HEK293 (cell line): ENCODE data around the gene MOB1A.

Source experiments
- CTCF ChIA-PET: fragments of 350-600 bp; formaldehyde crosslinking; extraction: SDS; loops from one replicate; lab custom pipeline; 2021; ENCODE audit warnings: antibody characterized with exemption; lab: Yijun Ruan, JAX
- POLR2A ChIA-PET: fragments of 300-600 bp; formaldehyde crosslinking; extraction: SDS; loops from one replicate; lab custom pipeline; 2020; ENCODE audit warnings: antibody characterized with exemption, inconsistent platforms; lab: Yijun Ruan, JAX
- H3K27ac ChIP-seq: fragments of 200-500 bp; sonication (Bioruptor generic); 2 replicates; pipeline ENCODE4 v1.5.1; 2014; ENCODE audit warnings: low read depth, low read length, control low read depth, inconsistent platforms; ENCODE audit errors: extremely low read depth
- H3K36me3 ChIP-seq, 2 experiments: fragments of 200-500 bp in 1 of 2; sonication (Bioruptor generic) in 1 of 2; 1 replicate in 1 of 2; 2 replicates in 1 of 2; pipeline ENCODE4 v1.5.1; 2014 to 2017; ENCODE audit warnings: inconsistent platforms in 2 of 2, low read length in 2 of 2; ENCODE audit not compliant: control insufficient read depth in 2 of 2, insufficient read depth in 1 of 2
- H3K4me1 ChIP-seq: fragments of 200-500 bp; sonication (Bioruptor generic); 2 replicates; pipeline ENCODE4 v1.5.1; 2014; ENCODE audit warnings: mild to moderate bottlenecking, low read length, inconsistent platforms; ENCODE audit not compliant: control insufficient read depth, insufficient read depth
- H3K4me3 ChIP-seq: 2 replicates; pipeline ENCODE4 v1.5.1; 2011; ENCODE audit warnings: low read depth, mild to moderate bottlenecking, control low read depth, low read length, moderate library complexity
- H3K9me3 ChIP-seq: fragments of 200-500 bp; sonication (Bioruptor generic); 2 replicates; pipeline ENCODE4 v1.5.1; 2014; ENCODE audit warnings: low read depth, low read length, inconsistent platforms; ENCODE audit not compliant: control insufficient read depth, insufficient read depth
- ATF2 ChIP-seq: fragments of 450-650 bp; formaldehyde crosslinking; IDR thresholded peaks from 2 replicates; pipeline ENCODE4 v1.5.1; 2016; ENCODE audit warnings: missing biosample characterization, missing genetic modification characterization, low read depth
- KLF16 ChIP-seq: fragments of 450-650 bp; formaldehyde crosslinking; IDR thresholded peaks from 2 replicates; pipeline ENCODE4 v1.5.1; 2017; ENCODE audit warnings: missing biosample characterization, missing genetic modification characterization
- OSR2 ChIP-seq: fragments of 450-650 bp; formaldehyde crosslinking; IDR thresholded peaks from 2 replicates; pipeline ENCODE4 v1.5.1; 2016; ENCODE audit warnings: missing biosample characterization, missing genetic modification characterization
- OVOL3 ChIP-seq: fragments of 450-650 bp; formaldehyde crosslinking; IDR thresholded peaks from 2 replicates; pipeline ENCODE4 v1.5.1; 2016; ENCODE audit warnings: missing biosample characterization, missing genetic modification characterization
- PRDM4 ChIP-seq: fragments of 450-650 bp; formaldehyde crosslinking; IDR thresholded peaks from 2 replicates; pipeline ENCODE4 v1.5.1; 2017; ENCODE audit warnings: missing biosample characterization, missing genetic modification characterization
- REPIN1 ChIP-seq: fragments of 450-650 bp; formaldehyde crosslinking; IDR thresholded peaks from 2 replicates; pipeline ENCODE4 v1.5.1; 2017; ENCODE audit warnings: missing biosample characterization, missing genetic modification characterization, low read depth
- REST ChIP-seq: fragments of 450-650 bp; formaldehyde crosslinking; IDR thresholded peaks from 2 replicates; pipeline ENCODE4 v1.5.1; 2016; ENCODE audit warnings: missing biosample characterization, missing genetic modification characterization
- SP3 ChIP-seq: fragments of 450-650 bp; formaldehyde crosslinking; IDR thresholded peaks from 2 replicates; pipeline ENCODE4 v1.5.1; 2016; ENCODE audit warnings: missing biosample characterization, missing genetic modification characterization
- ZBTB17 ChIP-seq: fragments of 450-650 bp; formaldehyde crosslinking; IDR thresholded peaks from 2 replicates; pipeline ENCODE4 v1.5.1; 2016; ENCODE audit warnings: missing biosample characterization, missing genetic modification characterization
- ZBTB20 ChIP-seq: fragments of 450-650 bp; formaldehyde crosslinking; IDR thresholded peaks from 2 replicates; pipeline ENCODE4 v1.5.1; 2016; ENCODE audit warnings: missing biosample characterization, missing genetic modification characterization
- ZFP3 ChIP-seq: fragments of 450-650 bp; formaldehyde crosslinking; IDR thresholded peaks from 2 replicates; pipeline ENCODE4 v1.5.1; 2016; ENCODE audit warnings: low read depth, missing biosample characterization, missing genetic modification characterization
- ZNF19 ChIP-seq: fragments of 450-650 bp; formaldehyde crosslinking; IDR thresholded peaks from 2 replicates; pipeline ENCODE4; 2016; ENCODE audit warnings: missing biosample characterization, missing genetic modification characterization, low read depth
- ZNF248 ChIP-seq: fragments of 450-650 bp; formaldehyde crosslinking; IDR thresholded peaks from 2 replicates; pipeline ENCODE4 v1.5.1; 2017; ENCODE audit warnings: missing biosample characterization, missing genetic modification characterization
- ZNF391 ChIP-seq: fragments of 450-650 bp; formaldehyde crosslinking; IDR thresholded peaks from 2 replicates; pipeline ENCODE4 v1.5.1; 2016; ENCODE audit warnings: low read depth, missing biosample characterization, missing genetic modification characterization, borderline replicate concordance
- ZNF473 ChIP-seq: fragments of 450-650 bp; formaldehyde crosslinking; IDR thresholded peaks from 2 replicates; pipeline ENCODE4 v1.5.1; 2017; ENCODE audit warnings: missing biosample characterization, missing genetic modification characterization
- ZNF510 ChIP-seq: fragments of 450-650 bp; formaldehyde crosslinking; IDR thresholded peaks from 2 replicates; pipeline ENCODE4 v1.5.1; 2018; ENCODE audit warnings: mild to moderate bottlenecking, missing genetic modification characterization, missing biosample characterization; ENCODE audit not compliant: insufficient replicate concordance
- ZNF513 ChIP-seq: fragments of 450-650 bp; IDR thresholded peaks from 2 replicates; pipeline ENCODE4 v1.5.1; 2018; ENCODE audit warnings: missing biosample characterization, missing genetic modification characterization
- ZNF560 ChIP-seq: fragments of 450-650 bp; formaldehyde crosslinking; IDR thresholded peaks from 2 replicates; pipeline ENCODE4 v1.5.1; 2017; ENCODE audit warnings: missing biosample characterization, missing genetic modification characterization, borderline replicate concordance
- ZNF585B ChIP-seq: fragments of 450-650 bp; formaldehyde crosslinking; IDR thresholded peaks from 2 replicates; pipeline ENCODE4 v1.5.1; 2016; ENCODE audit warnings: missing biosample characterization, missing genetic modification characterization
- ZNF626 ChIP-seq: fragments of 450-650 bp; sonication (Bioruptor Pico); formaldehyde crosslinking; IDR thresholded peaks from 2 replicates; pipeline ENCODE4 v1.5.1; 2018; ENCODE audit warnings: missing biosample characterization, missing genetic modification characterization, inconsistent platforms
- ZNF664 ChIP-seq: fragments of 450-650 bp; formaldehyde crosslinking; IDR thresholded peaks from 2 replicates; pipeline ENCODE4 v1.5.1; 2016; ENCODE audit warnings: missing biosample characterization, missing genetic modification characterization
- ZNF677 ChIP-seq: fragments of 450-650 bp; IDR thresholded peaks from 2 replicates; pipeline ENCODE4 v1.5.0; 2018; ENCODE audit warnings: missing biosample characterization, mild to moderate bottlenecking, missing genetic modification characterization, moderate library complexity
- ZNF701 ChIP-seq: fragments of 450-650 bp; formaldehyde crosslinking; IDR thresholded peaks from 2 replicates; pipeline ENCODE4 v1.5.1; 2016; ENCODE audit warnings: missing biosample characterization, missing genetic modification characterization
- ZNF837 ChIP-seq: fragments of 450-650 bp; formaldehyde crosslinking; IDR thresholded peaks from 2 replicates; pipeline ENCODE4 v1.5.1; 2016; ENCODE audit warnings: missing biosample characterization, missing genetic modification characterization
- ZSCAN4 ChIP-seq: fragments of 450-650 bp; formaldehyde crosslinking; IDR thresholded peaks from 2 replicates; pipeline ENCODE4 v1.5.1; 2017; ENCODE audit warnings: missing biosample characterization, missing genetic modification characterization

The MOB1A gene

GRCh38 chr2:74194799-74195198 lies 16.1 kb upstream of the MOB1A start (continued):
- TF ChIP-seq REPIN1 (tag by site-specific recombination) (no peak), ATF2 (tag by site-specific recombination) (no peak), REST (tag by site-specific recombination) (no peak), ZNF664 (tag by site-specific recombination) (no peak), ZSCAN4 (no peak), ZNF19 (no peak), ZFP3 (tag by site-specific recombination) (no peak), SP3 (tag by site-specific recombination) (no peak), ZNF473 (tag by site-specific recombination) (no peak), ZNF677 (tag by site-specific recombination) (no peak), ZNF560 (tag by site-specific recombination) (no peak), KLF16 (no peak), ZNF837 (tag by site-specific recombination) (no peak)

- ChIA-PET CTCF (interaction anchor here (0.5 to 1.4 kb wide), 6 partner anchors 8 to 201 kb away, joined by 3 to 5 read pairs (median 3); partner anchors contain the start of gene BOLA3), POLR2A (interaction anchor here (1.7 kb wide), 1 partner anchor 13 kb away, joined by 10 read pairs; the partner anchor contains the start of gene MOB1A)
- Histone ChIP-seq H3K36me3 (no peaks in the 10 kb centered on the region), H3K27ac (no peak overlapping the region), H3K4me3 (no peak overlapping the region), H3K9me3 (no peaks in the 10 kb centered on the region), H3K4me1 (no peaks in the 10 kb centered on the region)
- TF ChIP-seq ZNF701 (no peak), ZNF513 (tag by site-specific recombination) (no peak), ZNF626 (tag by site-specific recombination) (no peak), ZNF510 (tag by site-specific recombination) (no peak), ZBTB17 (tag by site-specific recombination) (no peak), ZBTB20 (tag by site-specific recombination) (no peak), ZNF248 (tag by site-specific recombination) (no peak), PRDM4 (no peak), ZNF585B (tag by site-specific recombination) (no peak), OVOL3 (tag by site-specific recombination) (no peak), OSR2 (tag by site-specific recombination) (no peak), ZNF391 (tag by site-specific recombination) (no peak), ZNF473 (tag by site-specific recombination) (no peak)
Measured at GRCh38 chr2:74191596-74192380, 13.1 kb upstream of the MOB1A start.
